Endothelial cell (in vitro differentiated cells): Measurements from ENCODE around the gene NFX1. TPM values are rescaled to one million over a fixed set of nuclear protein-coding genes. Genes with fewer than 3 reads are reported as not detected.

Experiments used
- DNase-seq: peaks from one replicate; pipeline ENCODE4 v3.0.0; 2021; ENCODE audit warnings: low spot score
- H3K27ac Mint-ChIP-seq: one replicate; pipeline ENCODE4 v1.8.0; 2021; ENCODE audit warnings: mixed read lengths, inconsistent platforms; ENCODE audit not compliant: unreplicated experiment
- H3K27me3 Mint-ChIP-seq: one replicate; pipeline ENCODE4 v1.8.0; 2021; ENCODE audit warnings: mild to moderate bottlenecking, moderate library complexity, mixed read lengths, inconsistent platforms; ENCODE audit not compliant: unreplicated experiment
- H3K36me3 Mint-ChIP-seq: one replicate; pipeline ENCODE4 v1.8.0; 2021; ENCODE audit warnings: mild to moderate bottlenecking, low read depth, mixed read lengths, inconsistent platforms; ENCODE audit not compliant: unreplicated experiment
- H3K4me1 Mint-ChIP-seq: one replicate; pipeline ENCODE4 v1.8.0; 2021; ENCODE audit warnings: mild to moderate bottlenecking, mixed read lengths, inconsistent platforms; ENCODE audit not compliant: unreplicated experiment
- H3K4me3 Mint-ChIP-seq: one replicate; pipeline ENCODE4 v1.8.0; 2021; ENCODE audit warnings: mild to moderate bottlenecking, mixed read lengths, inconsistent platforms; ENCODE audit not compliant: unreplicated experiment
- H3K9me3 Mint-ChIP-seq: one replicate; pipeline ENCODE4 v1.8.0; 2021; ENCODE audit warnings: mixed read lengths, inconsistent platforms; ENCODE audit not compliant: unreplicated experiment
- total RNA-seq: library from RNA; stranded (reverse); fragmentation: NEBNext Ultra II Directional; extraction: Animal tissue kit (Norgen Biotek cat#: 25700); gene quantifications from one replicate; pipeline ENCODE4 v1.2.1, GENCODE V29; 2021; ENCODE audit not compliant: unreplicated experiment
- TF ChIP-seq, protein P1 (sequence below): fragments of 200-600 bp; sonication (generic); IDR thresholded peaks from one replicate; pipeline ENCODE4 v1.5.0; 2021; ENCODE audit warnings: antibody characterized with exemption; ENCODE audit not compliant: unreplicated experiment

NFX1 gene
- total RNA-seq, 1 donor from 2014 or later, result 33.5 TPM

DNA sequence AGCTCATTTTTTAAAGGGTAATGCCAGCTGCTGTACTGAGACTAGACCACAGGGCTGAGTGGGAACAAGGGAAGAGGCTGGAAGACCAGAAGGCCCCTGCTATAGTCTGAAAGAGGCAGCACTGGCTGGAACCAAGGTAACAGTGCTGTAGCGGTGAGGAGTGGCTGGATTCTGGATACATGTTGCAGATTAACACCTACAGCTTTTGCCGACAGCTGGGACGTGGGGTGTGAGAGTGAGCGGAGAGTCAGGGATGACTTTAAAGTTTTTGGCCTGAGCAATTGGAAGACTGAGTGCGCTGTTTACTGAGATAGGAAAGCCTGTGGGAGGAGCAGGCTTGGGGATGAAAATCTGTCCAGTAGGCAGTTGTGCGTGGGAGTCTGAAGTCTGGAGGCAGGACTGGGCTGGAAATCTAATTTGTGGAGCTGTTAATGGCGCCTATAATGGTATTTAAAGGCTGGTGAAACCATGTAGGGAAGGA is 85.6 kb downstream of the NFX1 start:
- H3K36me3 Mint-ChIP-seq, result peaks cover 17% of the 10 kb centered on the region
- TF ChIP-seq, protein P1, sequence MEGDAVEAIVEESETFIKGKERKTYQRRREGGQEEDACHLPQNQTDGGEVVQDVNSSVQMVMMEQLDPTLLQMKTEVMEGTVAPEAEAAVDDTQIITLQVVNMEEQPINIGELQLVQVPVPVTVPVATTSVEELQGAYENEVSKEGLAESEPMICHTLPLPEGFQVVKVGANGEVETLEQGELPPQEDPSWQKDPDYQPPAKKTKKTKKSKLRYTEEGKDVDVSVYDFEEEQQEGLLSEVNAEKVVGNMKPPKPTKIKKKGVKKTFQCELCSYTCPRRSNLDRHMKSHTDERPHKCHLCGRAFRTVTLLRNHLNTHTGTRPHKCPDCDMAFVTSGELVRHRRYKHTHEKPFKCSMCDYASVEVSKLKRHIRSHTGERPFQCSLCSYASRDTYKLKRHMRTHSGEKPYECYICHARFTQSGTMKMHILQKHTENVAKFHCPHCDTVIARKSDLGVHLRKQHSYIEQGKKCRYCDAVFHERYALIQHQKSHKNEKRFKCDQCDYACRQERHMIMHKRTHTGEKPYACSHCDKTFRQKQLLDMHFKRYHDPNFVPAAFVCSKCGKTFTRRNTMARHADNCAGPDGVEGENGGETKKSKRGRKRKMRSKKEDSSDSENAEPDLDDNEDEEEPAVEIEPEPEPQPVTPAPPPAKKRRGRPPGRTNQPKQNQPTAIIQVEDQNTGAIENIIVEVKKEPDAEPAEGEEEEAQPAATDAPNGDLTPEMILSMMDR, result no peak
- H3K9me3 Mint-ChIP-seq, result no peaks in the 10 kb centered on the region
- H3K27me3 Mint-ChIP-seq, result peaks cover 19% of the 10 kb centered on the region
- peak overlapping the region; percentile 39 for H3K4me3 Mint-ChIP-seq
- H3K4me1 Mint-ChIP-seq, result peaks cover 58% of the 10 kb centered on the region
- no peak for DNase-seq
- peak overlapping the region; percentile 79 for H3K27ac Mint-ChIP-seq

DNA sequence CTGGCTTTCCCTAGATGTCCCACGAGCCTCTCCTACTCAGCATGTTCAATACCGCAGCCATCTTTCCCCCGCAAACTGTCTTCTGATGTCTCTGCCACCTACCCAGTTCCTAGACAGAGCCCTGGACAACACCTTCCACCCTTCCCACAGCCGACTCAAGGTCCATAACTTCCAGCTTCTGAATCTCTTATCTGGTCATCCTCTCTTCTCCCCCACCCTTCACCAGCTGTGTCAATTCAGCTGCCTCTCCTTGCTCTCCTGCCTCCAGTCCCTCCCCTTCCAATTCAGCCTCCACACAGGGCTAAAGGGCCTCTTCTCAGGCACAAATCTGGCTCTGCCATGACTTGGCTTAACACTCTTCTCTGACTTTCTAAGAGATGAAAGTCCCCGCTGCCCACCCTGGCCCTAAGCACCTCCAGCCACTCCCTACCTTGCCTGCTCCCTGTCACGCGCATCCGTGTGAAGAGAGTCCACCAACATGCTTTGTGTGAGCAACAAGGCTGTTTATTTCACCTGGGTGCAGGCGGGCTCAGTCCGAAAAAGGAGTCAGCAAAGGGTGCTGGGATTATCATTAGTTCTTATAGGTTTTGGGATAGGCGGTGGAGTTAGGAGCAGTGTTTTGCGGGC is 86.9 kb downstream of the NFX1 start:
- TF ChIP-seq, protein P1, result no peak
- Mint-ChIP-seq H3K27ac (peak overlapping the region; percentile 4), H3K27me3 (peaks cover 19% of the 10 kb centered on the region), H3K4me1 (peaks cover 51% of the 10 kb centered on the region), H3K9me3 (no peaks in the 10 kb centered on the region), H3K4me3 (no peak overlapping the region), H3K36me3 (peaks cover 9% of the 10 kb centered on the region)
- DNase-seq, result no peak

DNA sequence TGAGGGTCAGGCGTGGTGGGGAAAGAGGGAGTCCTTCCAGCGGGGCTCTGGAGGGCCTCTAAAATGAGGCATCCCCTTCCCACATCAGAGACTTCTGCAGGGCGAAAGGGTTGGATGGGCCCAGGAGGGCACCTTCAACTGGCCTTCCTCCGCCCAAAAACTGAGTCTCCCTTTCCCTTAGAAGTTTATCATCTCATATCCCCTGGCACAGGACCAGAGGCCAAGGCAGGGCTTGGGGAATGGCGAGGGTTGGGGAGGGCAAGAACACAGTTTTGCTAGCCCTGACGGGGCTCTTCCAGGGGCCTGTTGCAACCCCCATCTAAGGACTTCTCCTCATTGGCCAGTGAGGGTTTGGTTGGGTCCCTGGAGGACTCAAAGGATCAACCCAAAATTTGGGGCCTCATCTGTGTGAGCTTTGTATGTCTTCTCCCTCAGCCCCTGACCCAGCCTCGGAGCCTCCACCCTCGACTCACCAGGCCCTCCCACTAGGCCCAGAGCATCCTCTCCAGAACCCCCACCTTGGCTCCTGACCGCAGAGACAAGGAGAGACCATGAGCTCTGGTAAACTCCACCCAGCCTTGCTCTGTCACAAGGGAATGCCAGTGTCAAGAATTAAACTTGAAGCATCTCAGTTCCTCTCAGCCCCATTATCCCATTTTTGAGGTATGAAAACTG is 87.9 kb downstream of the NFX1 start:
- no peak overlapping the region for H3K27ac Mint-ChIP-seq
- H3K4me1 Mint-ChIP-seq, result peaks cover 41% of the 10 kb centered on the region
- TF ChIP-seq, protein P1, result no peak
- peaks cover 16% of the 10 kb centered on the region for H3K27me3 Mint-ChIP-seq
- peaks cover 9% of the 10 kb centered on the region for H3K36me3 Mint-ChIP-seq
- H3K9me3 Mint-ChIP-seq, result no peaks in the 10 kb centered on the region
- DNase-seq, result no peak
- H3K4me3 Mint-ChIP-seq, result no peak overlapping the region

DNA sequence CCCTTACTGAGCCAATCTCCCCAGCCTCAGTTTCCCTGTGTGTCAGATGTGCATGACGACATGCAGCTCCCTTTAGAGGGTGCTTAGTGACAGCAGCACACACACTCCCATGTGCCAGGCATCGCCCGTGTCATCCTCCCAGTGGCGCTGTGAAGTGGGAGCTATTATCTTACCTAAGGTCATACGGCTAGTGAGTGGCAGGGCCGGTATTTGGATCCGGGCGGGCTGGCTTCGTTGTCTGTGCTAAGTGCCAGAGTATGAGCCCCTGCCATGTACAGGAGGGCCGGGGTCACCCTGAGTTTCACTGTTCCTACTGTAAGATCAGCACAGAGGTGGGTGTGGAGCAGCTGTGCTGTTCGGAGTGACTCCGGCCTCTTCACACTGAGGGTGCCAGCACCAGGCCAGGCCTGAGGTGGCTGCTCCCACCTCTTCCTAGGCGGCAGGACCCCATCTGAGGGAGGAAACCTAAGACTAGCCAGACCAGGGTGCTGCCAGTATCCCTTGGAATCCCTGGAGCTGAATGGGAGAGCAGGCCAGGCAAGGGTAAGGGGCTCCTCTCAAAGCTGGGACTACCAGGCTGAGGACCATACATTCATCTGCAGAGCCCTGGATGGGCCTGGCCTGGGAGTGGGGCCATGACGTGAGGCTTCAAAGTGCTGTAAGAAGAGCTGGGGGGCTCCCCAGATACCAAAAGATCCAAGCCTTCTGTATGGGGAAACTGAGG is 89.5 kb downstream of the NFX1 start:
- H3K36me3 Mint-ChIP-seq, result peaks cover 9% of the 10 kb centered on the region
- DNase-seq, result no peak
- no peak overlapping the region for H3K4me3 Mint-ChIP-seq
- H3K4me1 Mint-ChIP-seq, result peaks cover 39% of the 10 kb centered on the region
- no peaks in the 10 kb centered on the region for H3K9me3 Mint-ChIP-seq
- H3K27ac Mint-ChIP-seq, result no peak overlapping the region
- peaks cover 20% of the 10 kb centered on the region for H3K27me3 Mint-ChIP-seq
- TF ChIP-seq, protein P1, result no peak
